HCT116 (cell line): Measurements from ENCODE around the gene DRAM1. TPM values are rescaled to one million over a fixed set of nuclear protein-coding genes. Genes with fewer than 3 reads are reported as not detected.

Experiments used
- ATAC-seq: fragments of 200-7000 bp; cut with Tn5 transposase; 2 replicates; pipeline ENCODE4 v1.9.1; 2020; ENCODE audit warnings: mild to moderate bottlenecking, moderate library complexity
- BruUV-seq: library from RNA; stranded (reverse); fragments of 400-500 nt; replicated peaks from 2 replicates; lab custom pipeline; 2021; lab: Mats Ljungman, UMichigan
- CTCF ChIA-PET: fragments of 300-600 bp; sonication (Branson Sonifier 250); formaldehyde crosslinking; loops from one replicate; lab custom pipeline; 2021; ENCODE audit warnings: antibody characterized with exemption; lab: Charles Lee
- POLR2A ChIA-PET: fragments of 300-600, 350-600 bp; sonication (Branson Sonifier 250); formaldehyde crosslinking; loops from one replicate; lab custom pipeline; 2021; ENCODE audit warnings: antibody characterized with exemption; lab: Charles Lee
- RAD21 ChIA-PET, 2 experiments: fragments of 300-600 bp; sonication (Branson Sonifier 250); formaldehyde crosslinking; loops; one replicate each; lab custom pipeline; 2023; ENCODE audit warnings: low total read pairs in 2 of 2; ENCODE audit not compliant: uncharacterized antibody in 2 of 2, unreplicated experiment in 2 of 2, low non-redundant PET in 1 of 2; lab: Charles Lee
- DNase-seq: peaks from one replicate; pipeline ENCODE4 v3.0.0-alpha.2; 2010; ENCODE audit warnings: low read depth, low spot score
- H2AFZ ChIP-seq: fragments of 200-600 bp; shearing (Covaris generic), sonication (generic); 2 replicates; pipeline ENCODE4 v1.6.1; 2017; ENCODE audit warnings: low read depth, mixed run types, mixed read lengths, antibody characterized with exemption, low read length; ENCODE audit not compliant: poor library complexity, severe bottlenecking
- H3K27ac ChIP-seq: 2 replicates; pipeline ENCODE4 v1.5.1; 2012; ENCODE audit warnings: low read depth, low read length
- H3K27me3 ChIP-seq: fragments of 200-600 bp; sonication (generic); 2 replicates; pipeline ENCODE4 v1.6.1; 2016; ENCODE audit warnings: mixed run types, low read length, mixed read lengths; ENCODE audit not compliant: insufficient read depth
- H3K36me3 ChIP-seq, 2 experiments: fragments of 200-500 bp in 1 of 2; fragments of 200-600 bp in 1 of 2; sonication (Bioruptor generic) in 1 of 2; sonication (generic) in 1 of 2; 2 replicates each; pipeline versions ENCODE4 v1.5.1 to v1.6.1; 2014 to 2016; ENCODE audit warnings: low read length in 2 of 2, inconsistent platforms in 1 of 2, mixed read lengths in 1 of 2, mixed run types in 1 of 2; ENCODE audit not compliant: insufficient read depth in 2 of 2, control insufficient read depth in 1 of 2
- H3K4me1 ChIP-seq, 2 experiments: fragments of 200-600 bp in 1 of 2; sonication (generic) in 1 of 2; 2 replicates each; pipeline versions ENCODE4 v1.5.1 to v1.6.1; 2012 to 2017; ENCODE audit warnings: low read length in 2 of 2, inconsistent platforms in 1 of 2, mild to moderate bottlenecking in 1 of 2, mixed read lengths in 1 of 2, mixed run types in 1 of 2, moderate library complexity in 1 of 2; ENCODE audit not compliant: insufficient read depth in 2 of 2, control insufficient read depth in 1 of 2
- H3K4me2 ChIP-seq: fragments of 200-600 bp; sonication (generic); 2 replicates; pipeline ENCODE4 v1.6.1; 2017; ENCODE audit warnings: mixed run types, low read length, mixed read lengths
- H3K4me3 ChIP-seq, 2 experiments: fragments of 200-600 bp in 1 of 2; sonication (generic) in 1 of 2; replicated peaks in 1 of 2; 2 replicates each; pipeline ENCODE4 v1.5.1; 2011 to 2016; ENCODE audit warnings: low read length in 2 of 2, control low read depth in 1 of 2, low read depth in 1 of 2, mild to moderate bottlenecking in 1 of 2, mixed read lengths in 1 of 2, mixed run types in 1 of 2
- H3K79me2 ChIP-seq: fragments of 200-600 bp; sonication (generic); 2 replicates; pipeline ENCODE4 v1.6.1; 2017; ENCODE audit warnings: mild to moderate bottlenecking, mixed run types, low read length, moderate library complexity, mixed read lengths; ENCODE audit not compliant: insufficient read depth
- H3K9ac ChIP-seq: fragments of 200-600 bp; sonication (generic); 2 replicates; pipeline ENCODE4 v1.6.1; 2016; ENCODE audit warnings: low read length, mixed read lengths
- H3K9me2 ChIP-seq: fragments of 200-600 bp; sonication (generic), shearing (Covaris generic); 2 replicates; pipeline ENCODE4 v1.6.1; 2017; ENCODE audit warnings: mixed run types, mild to moderate bottlenecking, moderate library complexity; ENCODE audit not compliant: insufficient read depth
- H3K9me3 ChIP-seq, 2 experiments: fragments of 200-500 bp in 1 of 2; fragments of 200-600 bp in 1 of 2; sonication (Bioruptor generic) in 1 of 2; sonication (generic) in 1 of 2; 2 replicates each; pipeline ENCODE4 v1.6.1; 2014 to 2017; ENCODE audit warnings: low read length in 2 of 2, mixed read lengths in 2 of 2, inconsistent platforms in 1 of 2, low read depth in 1 of 2, mild to moderate bottlenecking in 1 of 2, mixed run types in 1 of 2, moderate library complexity in 1 of 2; ENCODE audit not compliant: control insufficient read depth in 1 of 2, insufficient read depth in 1 of 2
- H4K20me1 ChIP-seq: fragments of 200-600 bp; sonication (generic), shearing (Covaris generic); 2 replicates; pipeline ENCODE4 v1.6.1; 2017; ENCODE audit warnings: mixed run types, mild to moderate bottlenecking, moderate library complexity; ENCODE audit not compliant: insufficient read depth
- ATF3 ChIP-seq: IDR thresholded peaks from 2 replicates; pipeline ENCODE4 v1.6.1; 2012
- CBX3 ChIP-seq: IDR thresholded peaks from 2 replicates; pipeline ENCODE4 v1.6.1; 2012; ENCODE audit warnings: low read depth
- CEBPB ChIP-seq: IDR thresholded peaks from 2 replicates; pipeline ENCODE4 v1.6.1; 2012; ENCODE audit warnings: low read depth
- EGR1 ChIP-seq: IDR thresholded peaks from 2 replicates; pipeline ENCODE4 v1.6.1; 2012; ENCODE audit warnings: low read depth
- ELF1 ChIP-seq: IDR thresholded peaks from 2 replicates; pipeline ENCODE4 v1.6.1; 2012; ENCODE audit warnings: low read depth, borderline replicate concordance
- EZH2 ChIP-seq: fragments of 200-600 bp; sonication (generic); IDR thresholded peaks from 2 replicates; pipeline ENCODE4 v1.6.1; 2017; ENCODE audit warnings: antibody characterized with exemption, mixed run types
- FOSL1 ChIP-seq: IDR thresholded peaks from 2 replicates; pipeline ENCODE4 v1.6.1; 2012; ENCODE audit warnings: low read depth
- SIN3A ChIP-seq: IDR thresholded peaks from 2 replicates; pipeline ENCODE4 v1.6.1; 2012; ENCODE audit warnings: low read depth
- SP1 ChIP-seq: IDR thresholded peaks from 2 replicates; pipeline ENCODE4 v1.6.1; 2012; ENCODE audit warnings: low read depth
- TCF7L2 ChIP-seq: IDR thresholded peaks from 2 replicates; pipeline ENCODE4 v1.7.0; 2011; ENCODE audit warnings: borderline replicate concordance, inconsistent platforms; ENCODE audit not compliant: insufficient read depth, insufficient read length; ENCODE audit errors: extremely low read depth
- YY1 ChIP-seq: IDR thresholded peaks from 2 replicates; pipeline ENCODE4 v1.6.1; 2011; ENCODE audit warnings: low read length, low read depth, moderate library complexity, mild to moderate bottlenecking; ENCODE audit not compliant: insufficient replicate concordance; ENCODE audit errors: extremely low read depth
- ZFX ChIP-seq: fragments of 450-650 bp; IDR thresholded peaks from 2 replicates; pipeline ENCODE4 v1.6.1; 2017
- ZNF274 ChIP-seq: fragments of 200-500 bp; sonication (Bioruptor generic); IDR thresholded peaks from 2 replicates; pipeline ENCODE4 v1.6.1; 2014; ENCODE audit warnings: mild to moderate bottlenecking, low read depth, low read length, inconsistent platforms
- intact Hi-C: fragments of 100-400 bp; cut with micrococcal nuclease; formaldehyde crosslinking; loops from 2 replicates; pipeline ENCODE4 v1.10.0; 2022
- total RNA-seq: library from RNA; stranded (reverse); gene quantifications from one replicate; pipeline ENCODE4 v1.2.1, GENCODE V29; 2021; ENCODE audit not compliant: unreplicated experiment
- TF ChIP-seq, protein P1 (sequence below), 3 experiments: fragments of 200-600 bp in 1 of 3; sonication (generic) in 1 of 3; IDR thresholded peaks in 2 of 3; conservative IDR thresholded peaks in 1 of 3; 2 replicates each; pipeline ENCODE4 v1.5.1; 2012 to 2017; ENCODE audit warnings: low read depth in 2 of 3, low read length in 2 of 3, antibody characterized with exemption in 1 of 3, borderline replicate concordance in 1 of 3, control low read depth in 1 of 3, mild to moderate bottlenecking in 1 of 3, mixed read lengths in 1 of 3, mixed run types in 1 of 3, moderate library complexity in 1 of 3; ENCODE audit not compliant: insufficient read depth in 1 of 3
- TF ChIP-seq, protein P2 (sequence below): IDR thresholded peaks from 2 replicates; pipeline ENCODE4 v1.6.1; 2012; ENCODE audit warnings: low read depth

The DRAM1 gene
- total RNA-seq, 1 experiment from 2014 or later: 20.3 TPM

DNA sequence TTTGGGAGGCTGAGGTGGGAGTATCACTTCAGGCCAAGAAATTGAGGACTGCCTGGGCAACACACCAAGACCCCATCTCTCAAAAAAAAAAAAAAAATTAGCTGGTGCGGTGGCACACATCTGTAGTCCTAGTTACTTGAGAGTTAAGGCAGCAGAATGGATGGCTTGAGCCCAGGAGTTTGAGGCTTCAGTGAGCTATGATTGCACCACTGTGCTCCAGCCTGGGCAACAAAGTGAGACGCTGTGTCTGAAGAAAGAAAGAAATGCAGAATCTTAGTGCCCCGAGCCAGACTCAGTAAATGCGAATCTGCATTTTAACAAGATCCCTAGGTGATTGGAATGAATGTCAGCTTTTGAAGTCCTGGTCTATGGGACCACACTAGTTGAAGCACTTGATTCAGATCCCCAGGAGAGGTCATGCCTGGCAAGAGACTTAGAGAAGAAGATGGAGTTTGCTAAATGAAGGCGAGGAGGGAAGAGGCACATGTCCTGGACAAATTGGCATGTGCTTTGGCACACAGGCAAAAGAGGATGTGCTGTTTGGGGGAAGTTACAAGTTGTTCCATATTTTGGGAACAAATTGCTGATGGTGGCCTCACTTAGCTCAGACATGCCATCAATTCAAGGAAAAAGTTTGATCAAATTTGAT is 56.6 kb downstream of the DRAM1 start:
- H3K36me3 ChIP-seq: no peaks in the 10 kb centered on the region
- H3K79me2 ChIP-seq: no peaks in the 10 kb centered on the region
- ChIA-PET CTCF (no interaction called here), POLR2A (no interaction called here), RAD21 (no interaction called here)
- H2AFZ ChIP-seq: no peak overlapping the region
- intact Hi-C loops: no loop called here
- no peak overlapping the region for H3K4me3 ChIP-seq
- no peaks in the 10 kb centered on the region for H3K9me3 ChIP-seq
- no peak overlapping the region for H3K27ac ChIP-seq
- no peak overlapping the region for H3K4me2 ChIP-seq
- BruUV-seq: no TSS peak
- no peak overlapping the region for H3K9ac ChIP-seq
- TF ChIP-seq YY1 (no peak), TCF7L2 (no peak), ATF3 (no peak), CEBPB (no peak), ELF1 (no peak), CBX3 (no peak), SP1 (no peak), SIN3A (no peak), EZH2 (no peak), FOSL1 (no peak), EGR1 (no peak), ZNF274 (no peak), ZFX (no peak)
- TF ChIP-seq, protein P1, sequence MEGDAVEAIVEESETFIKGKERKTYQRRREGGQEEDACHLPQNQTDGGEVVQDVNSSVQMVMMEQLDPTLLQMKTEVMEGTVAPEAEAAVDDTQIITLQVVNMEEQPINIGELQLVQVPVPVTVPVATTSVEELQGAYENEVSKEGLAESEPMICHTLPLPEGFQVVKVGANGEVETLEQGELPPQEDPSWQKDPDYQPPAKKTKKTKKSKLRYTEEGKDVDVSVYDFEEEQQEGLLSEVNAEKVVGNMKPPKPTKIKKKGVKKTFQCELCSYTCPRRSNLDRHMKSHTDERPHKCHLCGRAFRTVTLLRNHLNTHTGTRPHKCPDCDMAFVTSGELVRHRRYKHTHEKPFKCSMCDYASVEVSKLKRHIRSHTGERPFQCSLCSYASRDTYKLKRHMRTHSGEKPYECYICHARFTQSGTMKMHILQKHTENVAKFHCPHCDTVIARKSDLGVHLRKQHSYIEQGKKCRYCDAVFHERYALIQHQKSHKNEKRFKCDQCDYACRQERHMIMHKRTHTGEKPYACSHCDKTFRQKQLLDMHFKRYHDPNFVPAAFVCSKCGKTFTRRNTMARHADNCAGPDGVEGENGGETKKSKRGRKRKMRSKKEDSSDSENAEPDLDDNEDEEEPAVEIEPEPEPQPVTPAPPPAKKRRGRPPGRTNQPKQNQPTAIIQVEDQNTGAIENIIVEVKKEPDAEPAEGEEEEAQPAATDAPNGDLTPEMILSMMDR (IDR thresholded peaks at IDR 0.05 in 2 of 3, conservative IDR thresholded peaks at IDR 0.05 in 1 of 3; ENCODE audit: borderline replicate concordance in 1 of 3, insufficient read depth in 1 of 3, low read depth in 2 of 3, low read length in 2 of 3): no peak
- TF ChIP-seq, protein P2, sequence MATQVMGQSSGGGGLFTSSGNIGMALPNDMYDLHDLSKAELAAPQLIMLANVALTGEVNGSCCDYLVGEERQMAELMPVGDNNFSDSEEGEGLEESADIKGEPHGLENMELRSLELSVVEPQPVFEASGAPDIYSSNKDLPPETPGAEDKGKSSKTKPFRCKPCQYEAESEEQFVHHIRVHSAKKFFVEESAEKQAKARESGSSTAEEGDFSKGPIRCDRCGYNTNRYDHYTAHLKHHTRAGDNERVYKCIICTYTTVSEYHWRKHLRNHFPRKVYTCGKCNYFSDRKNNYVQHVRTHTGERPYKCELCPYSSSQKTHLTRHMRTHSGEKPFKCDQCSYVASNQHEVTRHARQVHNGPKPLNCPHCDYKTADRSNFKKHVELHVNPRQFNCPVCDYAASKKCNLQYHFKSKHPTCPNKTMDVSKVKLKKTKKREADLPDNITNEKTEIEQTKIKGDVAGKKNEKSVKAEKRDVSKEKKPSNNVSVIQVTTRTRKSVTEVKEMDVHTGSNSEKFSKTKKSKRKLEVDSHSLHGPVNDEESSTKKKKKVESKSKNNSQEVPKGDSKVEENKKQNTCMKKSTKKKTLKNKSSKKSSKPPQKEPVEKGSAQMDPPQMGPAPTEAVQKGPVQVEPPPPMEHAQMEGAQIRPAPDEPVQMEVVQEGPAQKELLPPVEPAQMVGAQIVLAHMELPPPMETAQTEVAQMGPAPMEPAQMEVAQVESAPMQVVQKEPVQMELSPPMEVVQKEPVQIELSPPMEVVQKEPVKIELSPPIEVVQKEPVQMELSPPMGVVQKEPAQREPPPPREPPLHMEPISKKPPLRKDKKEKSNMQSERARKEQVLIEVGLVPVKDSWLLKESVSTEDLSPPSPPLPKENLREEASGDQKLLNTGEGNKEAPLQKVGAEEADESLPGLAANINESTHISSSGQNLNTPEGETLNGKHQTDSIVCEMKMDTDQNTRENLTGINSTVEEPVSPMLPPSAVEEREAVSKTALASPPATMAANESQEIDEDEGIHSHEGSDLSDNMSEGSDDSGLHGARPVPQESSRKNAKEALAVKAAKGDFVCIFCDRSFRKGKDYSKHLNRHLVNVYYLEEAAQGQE: no peak
- no peaks in the 10 kb centered on the region for H4K20me1 ChIP-seq
- no peak for ATAC-seq
- no peaks in the 10 kb centered on the region for H3K9me2 ChIP-seq
- no peak for DNase-seq
- peaks cover 32% of the 10 kb centered on the region for H3K27me3 ChIP-seq
- H3K4me1 ChIP-seq: no peaks in the 10 kb centered on the region
